GM12878 (cell line): ENCODE results near the gene ACCSL. TPM values are rescaled to one million over a fixed set of nuclear protein-coding genes. Genes with fewer than 3 reads are reported as not detected.
A peak's percentile ranks its signal among the peaks of the same experiment; 100 is the strongest.

Source experiments
- CBX3 ChIP-seq: fragments of 200-600 bp; sonication (generic); IDR thresholded peaks from 2 replicates; pipeline ENCODE4 v1.6.1; 2016; ENCODE audit warnings: low read depth, borderline replicate concordance
- FOS ChIP-seq: IDR thresholded peaks from 3 replicates; pipeline ENCODE4 v1.6.1; 2011; ENCODE audit warnings: borderline replicate concordance; ENCODE audit not compliant: insufficient read length; ENCODE audit errors: extremely low read depth
- FOXM1 ChIP-seq: IDR thresholded peaks from 2 replicates; pipeline ENCODE4 v1.6.1; 2012; ENCODE audit warnings: low read depth, mild to moderate bottlenecking, inconsistent platforms, low read length, moderate library complexity
- IRF3 ChIP-seq: fragments of 450-650 bp; IDR thresholded peaks from 2 replicates; pipeline ENCODE4 v1.6.1; 2014; ENCODE audit warnings: mild to moderate bottlenecking
- MLLT1 ChIP-seq: fragments of 450-650 bp; IDR thresholded peaks from 2 replicates; pipeline ENCODE4 v1.6.1; 2016; ENCODE audit warnings: mild to moderate bottlenecking
- NFYA ChIP-seq: IDR thresholded peaks from 2 replicates; pipeline ENCODE4 v1.6.1; 2011; ENCODE audit warnings: low read depth, mild to moderate bottlenecking, low read length, improper control_type of control experiment, borderline replicate concordance
- NR2C2 ChIP-seq: IDR thresholded peaks from 2 replicates; pipeline ENCODE4 v1.6.1; 2011; ENCODE audit warnings: borderline replicate concordance, low read depth; ENCODE audit not compliant: control insufficient read depth, insufficient read length
- SIN3A ChIP-seq: IDR thresholded peaks from 2 replicates; pipeline ENCODE4 v1.6.1; 2012; ENCODE audit warnings: low read depth, low read length, improper control_type of control experiment
- STAT1 ChIP-seq: fragments of 450-650 bp; conservative IDR thresholded peaks from 2 replicates; pipeline ENCODE4 v1.6.1; 2014; ENCODE audit warnings: antibody characterized with exemption, mild to moderate bottlenecking
- TCF7 ChIP-seq: IDR thresholded peaks from 2 replicates; pipeline ENCODE4 v1.6.1; 2014; ENCODE audit warnings: antibody characterized with exemption, borderline replicate concordance
- ZBTB40 ChIP-seq: fragments of 450-650 bp; IDR thresholded peaks from 2 replicates; pipeline ENCODE4 v1.6.1; 2016; ENCODE audit warnings: mild to moderate bottlenecking, moderate library complexity, borderline replicate concordance
- ZNF384 ChIP-seq: IDR thresholded peaks from 2 replicates; pipeline ENCODE4 v1.6.1; 2012; ENCODE audit warnings: low read depth, mild to moderate bottlenecking, low read length, improper control_type of control experiment, borderline replicate concordance
- ZSCAN29 ChIP-seq: fragments of 450-650 bp; IDR thresholded peaks from 2 replicates; pipeline ENCODE4 v1.6.1; 2017; ENCODE audit warnings: mild to moderate bottlenecking, moderate library complexity
- polyA plus RNA-seq, 11 experiments: library from polyadenylated mRNA; depleted of rRNA in 4 of 11; unstranded in 6 of 11; stranded (reverse) in 5 of 11; fragments of >200 nt; fragmentation: Nextera tagmentation in 4 of 11; fragmentation: Illumina TruSeq in 1 of 11; extraction: Ambion mirVana in 4 of 11; extraction: Trizol in 1 of 11; gene quantifications; 1 replicate in 1 of 11; 2 replicates in 10 of 11; pipeline versions ENCODE4 v1.2.1 to v1.2.3, GENCODE V29; 2011 to 2016; ENCODE audit warnings: inconsistent platforms in 2 of 11, missing spikeins in 2 of 11, low read depth in 1 of 11
- total RNA-seq, 4 experiments: library from RNA; depleted of rRNA in 3 of 4; stranded (reverse); fragments of >200 nt in 3 of 4; fragmentation: Illumina TruSeq in 1 of 4; extraction: Trizol in 1 of 4; gene quantifications; 2 replicates each; pipeline versions ENCODE4 v1.2.1 to v1.2.3, GENCODE V29; 2013 to 2021
- TF ChIP-seq, protein P1 (sequence below): IDR thresholded peaks from 2 replicates; pipeline ENCODE4 v1.6.1; 2011; ENCODE audit warnings: low read depth, low read length, improper control_type of control experiment, borderline replicate concordance
- TF ChIP-seq, protein P2 (sequence below): IDR thresholded peaks from 2 replicates; pipeline ENCODE4 v1.6.1; 2012; ENCODE audit warnings: mild to moderate bottlenecking, low read depth, low read length

The ACCSL gene
- total and polyA plus RNA-seq, 10 of the 15 experiments (the other 5 are each of a cell fraction or from before 2014, with no cell fraction given) = 0.15 TPM; not detected in 9

- peak; percentile 55 for TF ChIP-seq ZBTB40
- 0 out of 2 replicates have a peak, but pooled peaks have one; percentile 35 for TF ChIP-seq ZSCAN29
- no peak for TF ChIP-seq TCF7
- no peak for TF ChIP-seq SIN3A
- no peak for TF ChIP-seq FOXM1
- TF ChIP-seq ZNF384 = no peak
- peak; percentile 83; the same call in 1 of the 2 replicates for TF ChIP-seq STAT1
- TF ChIP-seq, protein P1, sequence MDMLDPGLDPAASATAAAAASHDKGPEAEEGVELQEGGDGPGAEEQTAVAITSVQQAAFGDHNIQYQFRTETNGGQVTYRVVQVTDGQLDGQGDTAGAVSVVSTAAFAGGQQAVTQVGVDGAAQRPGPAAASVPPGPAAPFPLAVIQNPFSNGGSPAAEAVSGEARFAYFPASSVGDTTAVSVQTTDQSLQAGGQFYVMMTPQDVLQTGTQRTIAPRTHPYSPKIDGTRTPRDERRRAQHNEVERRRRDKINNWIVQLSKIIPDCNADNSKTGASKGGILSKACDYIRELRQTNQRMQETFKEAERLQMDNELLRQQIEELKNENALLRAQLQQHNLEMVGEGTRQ = peak; percentile 67
- peak; percentile 76; the same call in 1 of the 2 replicates for TF ChIP-seq MLLT1
- TF ChIP-seq CBX3 = no peak
- TF ChIP-seq, protein P2, sequence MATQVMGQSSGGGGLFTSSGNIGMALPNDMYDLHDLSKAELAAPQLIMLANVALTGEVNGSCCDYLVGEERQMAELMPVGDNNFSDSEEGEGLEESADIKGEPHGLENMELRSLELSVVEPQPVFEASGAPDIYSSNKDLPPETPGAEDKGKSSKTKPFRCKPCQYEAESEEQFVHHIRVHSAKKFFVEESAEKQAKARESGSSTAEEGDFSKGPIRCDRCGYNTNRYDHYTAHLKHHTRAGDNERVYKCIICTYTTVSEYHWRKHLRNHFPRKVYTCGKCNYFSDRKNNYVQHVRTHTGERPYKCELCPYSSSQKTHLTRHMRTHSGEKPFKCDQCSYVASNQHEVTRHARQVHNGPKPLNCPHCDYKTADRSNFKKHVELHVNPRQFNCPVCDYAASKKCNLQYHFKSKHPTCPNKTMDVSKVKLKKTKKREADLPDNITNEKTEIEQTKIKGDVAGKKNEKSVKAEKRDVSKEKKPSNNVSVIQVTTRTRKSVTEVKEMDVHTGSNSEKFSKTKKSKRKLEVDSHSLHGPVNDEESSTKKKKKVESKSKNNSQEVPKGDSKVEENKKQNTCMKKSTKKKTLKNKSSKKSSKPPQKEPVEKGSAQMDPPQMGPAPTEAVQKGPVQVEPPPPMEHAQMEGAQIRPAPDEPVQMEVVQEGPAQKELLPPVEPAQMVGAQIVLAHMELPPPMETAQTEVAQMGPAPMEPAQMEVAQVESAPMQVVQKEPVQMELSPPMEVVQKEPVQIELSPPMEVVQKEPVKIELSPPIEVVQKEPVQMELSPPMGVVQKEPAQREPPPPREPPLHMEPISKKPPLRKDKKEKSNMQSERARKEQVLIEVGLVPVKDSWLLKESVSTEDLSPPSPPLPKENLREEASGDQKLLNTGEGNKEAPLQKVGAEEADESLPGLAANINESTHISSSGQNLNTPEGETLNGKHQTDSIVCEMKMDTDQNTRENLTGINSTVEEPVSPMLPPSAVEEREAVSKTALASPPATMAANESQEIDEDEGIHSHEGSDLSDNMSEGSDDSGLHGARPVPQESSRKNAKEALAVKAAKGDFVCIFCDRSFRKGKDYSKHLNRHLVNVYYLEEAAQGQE = no peak
- no peak for TF ChIP-seq FOS
- TF ChIP-seq NFYA = no peak
- peak; percentile 4; the same call in 1 of the 2 replicates for TF ChIP-seq IRF3
- TF ChIP-seq NR2C2 = no peak
Observed at GRCh38 chr11:44065841-44066731, 18.3 kb downstream of the ACCSL start, which contains the start of gene ACCS (continued).
